Effector CD8-positive, alpha-beta T cell (primary cell): Measurements from ENCODE around the gene RXRA.

Experiments
- DNase-seq: peaks from one replicate; lab custom pipeline; 2025; lab: John Stamatoyannopoulos, UW
- total RNA-seq, 4 experiments: gene quantifications; one replicate each; lab custom pipeline; 2026; lab: John Stamatoyannopoulos, UW

Gene RXRA
- 37.5 to 120 (median 80.6) reads per million in 4 experiments for total RNA-seq

GRCh38 chr9:134325813-134326723, at the start of gene RXRA:
Gene RXRA, plus strand, starts transcription at chr9:134326455. Its CDS starts 177 bp downstream, at chr9:134326632.
- DNase-seq: peak; percentile 54

GRCh38 chr9:134278286-134278685, 48.0 kb upstream of the RXRA start:
- DNase-seq: no peak

- DNase-seq: no peak
Measured at GRCh38 chr9:134278974-134279640, 47.1 kb upstream of the RXRA start.

DNA sequence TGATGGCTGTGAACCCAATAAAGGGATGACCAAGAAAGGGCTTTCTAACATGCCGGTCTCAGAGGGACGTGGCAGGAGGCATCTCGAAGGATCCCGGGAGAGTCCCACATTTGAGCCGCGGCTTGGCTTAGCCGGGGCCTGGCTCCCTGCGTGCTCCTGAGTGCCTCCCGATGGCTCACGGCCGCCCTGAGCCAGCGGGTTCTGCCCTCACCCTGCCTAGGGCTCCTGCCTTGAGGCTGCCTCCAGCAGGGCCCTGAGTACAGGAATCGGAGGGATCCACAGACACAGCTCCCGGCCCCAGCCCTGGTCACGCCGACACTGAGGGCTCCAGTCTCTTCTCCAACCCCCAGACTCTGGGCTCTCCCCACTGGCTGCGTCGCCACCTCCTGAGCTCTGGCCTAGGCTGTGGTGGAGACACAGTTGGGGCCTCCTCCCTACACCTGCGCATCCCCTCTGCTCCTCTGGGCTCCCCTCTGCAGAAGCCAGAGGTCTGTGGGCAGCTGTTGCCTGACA, 44.1 kb upstream of the RXRA start:
- no peak for DNase-seq

DNA sequence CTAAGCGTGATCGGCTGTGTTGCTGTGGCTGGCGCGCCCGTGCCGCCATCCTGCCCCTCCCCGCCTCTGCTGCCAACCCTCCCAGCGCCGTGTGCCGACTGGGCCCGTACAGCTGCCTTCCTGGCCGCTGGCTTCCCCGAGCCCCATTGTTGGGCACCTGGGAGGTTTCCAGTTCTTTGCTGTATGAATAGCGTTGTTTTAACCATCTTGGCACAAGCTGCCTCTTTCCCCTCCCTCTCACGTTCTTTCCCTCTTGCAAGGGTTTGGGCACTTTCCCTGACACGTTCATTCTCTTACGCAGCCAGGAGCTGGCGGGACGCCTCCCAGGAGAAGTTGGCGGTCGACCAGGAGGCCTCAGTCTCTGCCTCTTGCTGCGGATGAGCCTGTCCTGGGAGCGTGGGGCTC, 43.1 kb upstream of the RXRA start:
- DNase-seq: no peak

GRCh38 chr9:134283692-134284265, 42.5 kb upstream of the RXRA start:
- no peak for DNase-seq

DNA sequence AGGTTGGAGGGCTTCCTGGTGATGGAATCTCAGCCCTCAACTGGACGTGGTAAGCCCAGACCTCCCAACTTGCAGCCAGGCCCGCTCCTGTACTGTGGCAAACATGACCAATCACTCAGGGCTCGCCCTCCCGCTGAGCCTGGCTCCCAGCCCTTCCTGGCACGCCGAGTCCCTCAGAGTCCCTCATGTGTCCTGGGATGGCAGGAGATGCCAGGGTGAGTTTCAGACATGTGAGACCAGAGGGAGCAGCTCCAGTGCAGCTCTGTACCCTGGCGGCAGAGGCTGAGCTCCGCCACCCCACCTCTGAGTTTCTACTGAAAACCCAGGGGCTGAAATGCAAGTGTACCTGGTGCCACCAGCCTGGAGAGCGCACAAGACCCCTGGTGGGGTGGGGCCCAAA, 42.0 kb upstream of the RXRA start:
- no peak for DNase-seq

GRCh38 chr9:134284741-134285140, 41.5 kb upstream of the RXRA start:
- no peak for DNase-seq

- no peak for DNase-seq
Measured at GRCh38 chr9:134285215-134285845, 40.9 kb upstream of the RXRA start.

GRCh38 chr9:134286471-134287245, 39.6 kb upstream of the RXRA start:
- no peak for DNase-seq

- DNase-seq: no peak
Measured at GRCh38 chr9:134287591-134288491, 38.4 kb upstream of the RXRA start.

- no peak for DNase-seq
Measured at GRCh38 chr9:134288746-134289145, 37.5 kb upstream of the RXRA start.

- no peak for DNase-seq
Measured at GRCh38 chr9:134289241-134289875, 36.9 kb upstream of the RXRA start.

GRCh38 chr9:134290603-134291451, 35.4 kb upstream of the RXRA start:
- DNase-seq: no peak

- no peak for DNase-seq
Measured at GRCh38 chr9:134291452-134291881, 34.8 kb upstream of the RXRA start.

DNA sequence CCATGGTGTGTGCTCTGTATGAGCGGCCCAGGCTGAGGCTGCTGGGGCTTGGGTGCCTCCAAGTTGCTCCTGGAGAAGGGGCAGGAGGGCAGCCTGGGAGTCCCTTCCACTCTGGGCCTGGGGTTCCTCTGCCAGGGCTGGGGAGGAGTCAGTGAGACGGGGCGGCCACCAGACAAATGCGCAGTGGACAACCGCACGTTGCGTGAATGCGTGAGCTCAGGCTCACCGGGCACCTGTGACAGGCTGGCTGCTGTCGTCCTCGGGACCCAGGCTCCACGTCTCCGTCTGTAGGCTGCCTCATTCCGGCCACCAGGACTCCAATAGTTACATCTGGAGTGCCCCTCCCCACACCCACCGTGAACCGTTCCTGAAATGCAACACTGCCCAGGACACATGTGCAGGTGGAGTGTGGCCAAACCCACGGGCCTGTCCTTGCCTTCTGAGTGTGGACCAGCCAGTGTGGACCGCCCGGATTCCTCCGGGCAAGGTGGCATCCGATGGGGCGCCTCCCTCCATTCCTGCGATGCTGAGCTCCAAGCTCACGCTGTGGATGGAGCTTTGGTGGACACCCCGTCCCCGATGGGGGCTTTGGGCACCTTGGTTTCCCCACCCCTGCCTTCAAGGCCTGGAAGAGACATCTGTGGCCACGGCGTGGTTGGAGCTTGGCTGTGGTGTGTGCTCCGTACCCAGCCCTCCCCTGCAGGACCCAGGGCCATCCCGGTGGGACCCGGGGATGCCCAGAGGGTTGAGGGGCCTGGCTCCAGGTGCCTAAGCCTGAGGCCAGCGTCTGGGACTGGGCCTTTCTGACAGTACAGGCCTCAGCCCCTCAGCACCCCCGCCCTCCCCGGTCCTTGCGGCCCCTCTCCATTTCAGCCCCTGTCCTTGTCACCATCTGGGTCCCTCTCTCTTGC, 34.0 kb upstream of the RXRA start:
- DNase-seq: no peak

DNA sequence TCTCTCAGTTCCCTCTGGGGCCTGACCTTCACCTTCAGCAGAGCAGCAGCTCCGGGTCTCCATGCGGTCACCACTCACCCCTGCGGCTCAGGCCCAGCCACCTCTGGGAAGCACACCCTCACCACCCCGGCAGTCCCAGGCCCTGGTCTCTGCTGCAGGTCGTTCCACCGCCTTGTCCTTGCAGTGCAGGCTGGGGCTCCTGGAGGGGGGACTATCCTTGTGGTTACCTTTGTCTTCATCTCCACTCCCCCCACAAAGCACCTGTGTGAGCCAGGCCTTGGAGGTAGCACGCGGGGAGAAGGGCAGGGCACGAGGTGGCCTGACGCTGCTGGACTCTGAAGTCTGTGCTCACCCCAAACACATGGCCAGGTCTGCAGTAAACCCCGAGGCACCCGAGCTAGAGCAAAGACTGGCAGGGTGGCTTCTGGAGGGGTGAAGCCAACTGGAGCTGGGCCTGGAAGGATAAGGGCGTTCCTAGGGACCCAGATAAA, 33.2 kb upstream of the RXRA start:
- DNase-seq: no peak
